SHP77 (cell line): ENCODE data around the gene SAMD3.
"Not testable (repeated sequence)": the region's sequence is repeated elsewhere in the genome, so short reads cannot be mapped to it uniquely, and the experiment has no call there.

Experiments
- DNase-seq, 2 experiments: peaks; one replicate each; lab custom pipeline; 2025; lab: John Stamatoyannopoulos, UW

SAMD3 gene

GRCh38 chr6:130222775-130223174 lies at the start of gene SAMD3:
Gene SAMD3 (minus strand): TSS chr6:130222951. CDS start chr6:130215273, 7,678 bp downstream.
- no peak for DNase-seq

- DNase-seq, result no peak
These were observed 47.4 kb upstream of the SAMD3 start for GRCh38 chr6:130269969-130270635.

- not testable (repeated sequence) for DNase-seq
These were observed 42.8 kb upstream of the SAMD3 start for GRCh38 chr6:130265553-130265952.

GRCh38 chr6:130262008-130262407 lies 39.3 kb upstream of the SAMD3 start:
- DNase-seq, result no peak

- DNase-seq, result not testable (repeated sequence)
These were observed 38.8 kb upstream of the SAMD3 start for GRCh38 chr6:130261558-130261957.

GRCh38 chr6:130260614-130261241 lies 38.0 kb upstream of the SAMD3 start:
- not testable (repeated sequence) for DNase-seq

- not testable (repeated sequence) for DNase-seq
These were observed 37.3 kb upstream of the SAMD3 start for GRCh38 chr6:130260050-130260462.

- no peak for DNase-seq
These were observed 36.8 kb upstream of the SAMD3 start for GRCh38 chr6:130259557-130259956.

GRCh38 chr6:130259140-130259539 lies 36.4 kb upstream of the SAMD3 start:
- DNase-seq, result no peak

- DNase-seq, result no peak
These were observed 29.9 kb upstream of the SAMD3 start for GRCh38 chr6:130252527-130253237.

GRCh38 chr6:130245267-130245666 lies 22.5 kb upstream of the SAMD3 start:
- DNase-seq, result no peak

- no peak for DNase-seq
These were observed 22.0 kb upstream of the SAMD3 start for GRCh38 chr6:130244728-130245127.

- no peak for DNase-seq
These were observed 17.5 kb upstream of the SAMD3 start for GRCh38 chr6:130240232-130240631.

GRCh38 chr6:130239755-130240154 lies 17.0 kb upstream of the SAMD3 start:
- DNase-seq, result no peak

GRCh38 chr6:130233330-130233729 lies 10.6 kb upstream of the SAMD3 start:
- DNase-seq, result no peak

GRCh38 chr6:130230531-130230930 lies 7.8 kb upstream of the SAMD3 start:
- not testable (repeated sequence) for DNase-seq

GRCh38 chr6:130229645-130230044 lies 6.9 kb upstream of the SAMD3 start:
- DNase-seq, result no peak

- DNase-seq, result no peak
These were observed 757 bp upstream of the SAMD3 start for GRCh38 chr6:130223508-130223907.

GRCh38 chr6:130218134-130218533 lies 4.6 kb downstream of the SAMD3 start:
- DNase-seq, result no peak

GRCh38 chr6:130216620-130217019 lies 6.1 kb downstream of the SAMD3 start:
- DNase-seq, result no peak

- DNase-seq, result no peak
These were observed 7.2 kb downstream of the SAMD3 start for GRCh38 chr6:130215526-130215925.

GRCh38 chr6:130212215-130212874 lies 10.4 kb downstream of the SAMD3 start:
- DNase-seq, result no peak

- no peak for DNase-seq
These were observed 11.1 kb downstream of the SAMD3 start for GRCh38 chr6:130211691-130212090.
